Erythroblast (primary cell): ENCODE results near the gene SORL1-AS1.

Source experiments
- GATA1 ChIP-seq: IDR thresholded peaks from 2 replicates; pipeline ENCODE4 v1.6.1; 2011; ENCODE audit warnings: low read depth, mild to moderate bottlenecking, control low read depth, low read length, moderate library complexity
- POLR2A ChIP-seq: IDR thresholded peaks from 2 replicates; pipeline ENCODE4 v1.6.1; 2011; ENCODE audit warnings: mild to moderate bottlenecking, low read length

- no peak for TF ChIP-seq POLR2A
- TF ChIP-seq GATA1: no peak
Measured at GRCh38 chr11:121393855-121394254, 58.9 kb downstream of the SORL1-AS1 start.
